ENCODE measurements around the gene RUNX3. TPM values are rescaled to one million over a fixed set of nuclear protein-coding genes. Genes with fewer than 3 reads are reported as not detected.

RUNX3 gene
- total RNA-seq, 2 experiments from 2014 or later: 12.2 to 39.5 TPM

DNA sequence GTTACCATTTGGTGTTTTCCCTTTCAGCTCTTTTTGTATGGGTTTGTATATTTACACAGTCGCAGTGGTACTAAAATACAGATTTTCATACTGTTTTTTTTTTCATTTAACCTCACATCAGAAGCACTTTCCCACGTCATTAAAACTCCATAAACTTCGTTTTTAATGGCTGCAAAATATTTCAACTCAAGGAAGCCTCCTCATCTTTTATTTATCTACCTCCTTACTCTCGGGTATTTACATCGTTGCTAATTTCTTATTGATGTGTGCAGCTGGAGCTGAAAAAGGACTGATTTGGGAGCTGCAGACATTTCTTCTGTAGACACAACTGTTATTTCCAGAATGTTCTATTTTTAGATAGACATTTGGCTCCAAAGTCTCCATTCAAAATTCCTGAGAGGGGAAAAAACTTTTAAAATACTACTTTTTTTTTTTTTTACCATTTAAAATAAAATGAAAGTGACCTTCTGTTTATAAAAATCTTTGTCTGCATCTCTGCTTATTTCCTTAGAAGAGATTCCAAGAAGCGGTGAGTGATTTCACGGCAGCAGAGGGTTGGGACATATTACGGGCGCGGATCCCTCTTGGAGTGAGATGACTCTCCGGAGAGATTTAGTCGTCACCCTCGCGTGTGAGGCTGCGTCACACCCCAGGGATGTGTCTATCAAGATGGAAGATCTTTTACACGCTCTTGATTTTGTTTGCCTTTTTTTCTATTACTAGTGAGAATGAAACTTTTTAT, 10.1 kb downstream of the RUNX3 start:
- Histone ChIP-seq H3K4me1 (ENCODE audit: insufficient read depth, low read length, poor library complexity, severe bottlenecking) (peaks cover 33% of the 10 kb centered on the region), H3K79me2 (ENCODE audit: insufficient read depth, low read depth, low read length) (no peaks in the 10 kb centered on the region; the same call in 1 of the 2 replicates), H3K9me2 (ENCODE audit: insufficient read depth, low read length) (no peaks in the 10 kb centered on the region), H3K27ac (ENCODE audit: low read depth, low read length, poor library complexity, severe bottlenecking) (no peak overlapping the region), H3K4me3 (ENCODE audit: low read depth, low read length, poor library complexity, severe bottlenecking) (no peak overlapping the region), H4K20me1 (ENCODE audit: insufficient read depth, low read length) (no peaks in the 10 kb centered on the region; the same call in 1 of the 2 replicates), H2AFZ (ENCODE audit: low read length) (no peak overlapping the region), H3K4me2 (ENCODE audit: low read length) (no peak overlapping the region), H3K9me3 (ENCODE audit: low read length) (no peaks in the 10 kb centered on the region), H3K36me3 (ENCODE audit: insufficient read depth, low read length) (peaks cover 84% of the 10 kb centered on the region)
- TF ChIP-seq, protein P1, sequence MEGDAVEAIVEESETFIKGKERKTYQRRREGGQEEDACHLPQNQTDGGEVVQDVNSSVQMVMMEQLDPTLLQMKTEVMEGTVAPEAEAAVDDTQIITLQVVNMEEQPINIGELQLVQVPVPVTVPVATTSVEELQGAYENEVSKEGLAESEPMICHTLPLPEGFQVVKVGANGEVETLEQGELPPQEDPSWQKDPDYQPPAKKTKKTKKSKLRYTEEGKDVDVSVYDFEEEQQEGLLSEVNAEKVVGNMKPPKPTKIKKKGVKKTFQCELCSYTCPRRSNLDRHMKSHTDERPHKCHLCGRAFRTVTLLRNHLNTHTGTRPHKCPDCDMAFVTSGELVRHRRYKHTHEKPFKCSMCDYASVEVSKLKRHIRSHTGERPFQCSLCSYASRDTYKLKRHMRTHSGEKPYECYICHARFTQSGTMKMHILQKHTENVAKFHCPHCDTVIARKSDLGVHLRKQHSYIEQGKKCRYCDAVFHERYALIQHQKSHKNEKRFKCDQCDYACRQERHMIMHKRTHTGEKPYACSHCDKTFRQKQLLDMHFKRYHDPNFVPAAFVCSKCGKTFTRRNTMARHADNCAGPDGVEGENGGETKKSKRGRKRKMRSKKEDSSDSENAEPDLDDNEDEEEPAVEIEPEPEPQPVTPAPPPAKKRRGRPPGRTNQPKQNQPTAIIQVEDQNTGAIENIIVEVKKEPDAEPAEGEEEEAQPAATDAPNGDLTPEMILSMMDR (conservative IDR thresholded peaks at IDR 0.05; ENCODE audit: low read length): no peak
- no peak for TF ChIP-seq EZH2phosphoT487 (IDR thresholded peaks at IDR 0.05; ENCODE audit: borderline replicate concordance, low read depth, low read length)
- ChIA-PET POLR2A (interaction anchor here (0.7 to 0.9 kb wide), 2 partner anchors 32 to 38 kb away, joined by 3 to 4 read pairs; no protein-coding TSS in a partner anchor), CTCF (ENCODE audit: unreplicated experiment) (no interaction called here)
- BruUV-seq (replicated peaks): no TSS peak
- DNase-seq (ENCODE audit: low spot score): no peak
- intact Hi-C loops (cut with micrococcal nuclease; ENCODE audit: unreplicated experiment): no loop called here

DNA sequence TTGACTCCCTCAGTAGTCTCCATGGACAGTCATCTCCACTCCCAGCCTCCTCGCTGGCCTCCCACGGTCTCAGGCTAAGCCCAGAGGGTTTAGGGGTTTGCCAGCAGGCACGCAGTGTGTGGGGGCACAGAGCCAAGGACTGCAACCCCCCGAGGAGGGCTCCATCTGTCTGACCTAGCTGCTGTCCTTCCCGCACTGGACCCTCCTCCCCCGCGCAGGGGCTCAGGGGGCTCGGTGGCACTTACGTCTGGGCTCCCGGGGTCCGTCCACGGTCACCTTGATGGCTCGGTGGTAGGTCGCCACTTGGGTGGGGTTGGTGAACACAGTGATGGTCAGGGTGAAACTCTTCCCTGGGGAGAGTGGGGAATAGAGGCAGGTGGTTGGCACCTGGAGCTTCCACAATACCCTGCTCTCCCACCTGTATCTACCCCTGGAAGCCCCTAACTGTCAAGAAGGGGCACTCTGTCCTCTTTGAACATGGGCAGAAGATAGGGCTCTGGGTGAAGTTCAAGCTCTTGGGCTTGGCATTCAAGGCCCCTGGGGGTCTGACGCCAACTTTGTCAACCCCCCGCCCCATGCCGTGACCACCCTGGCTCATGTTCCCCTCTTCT, 11.0 kb downstream of the RUNX3 start:
- intact Hi-C loops (cut with micrococcal nuclease; ENCODE audit: unreplicated experiment): no loop called here
- BruUV-seq (replicated peaks): no TSS peak
- POLR2A ChIA-PET: interaction anchor here (0.9 kb wide), 1 partner anchor 37 kb away, joined by 3 read pairs; no protein-coding TSS in a partner anchor
- Histone ChIP-seq H2AFZ (ENCODE audit: low read length) (no peak overlapping the region), H3K9me2 (ENCODE audit: insufficient read depth, low read length) (no peaks in the 10 kb centered on the region), H3K4me1 (ENCODE audit: insufficient read depth, low read length, poor library complexity, severe bottlenecking) (peaks cover 24% of the 10 kb centered on the region), H3K4me3 (ENCODE audit: low read depth, low read length, poor library complexity, severe bottlenecking) (no peak overlapping the region), H3K4me2 (ENCODE audit: low read length) (no peak overlapping the region), H3K27ac (ENCODE audit: low read depth, low read length, poor library complexity, severe bottlenecking) (no peak overlapping the region), H4K20me1 (ENCODE audit: insufficient read depth, low read length) (no peaks in the 10 kb centered on the region; the same call in 1 of the 2 replicates), H3K79me2 (ENCODE audit: insufficient read depth, low read depth, low read length) (no peaks in the 10 kb centered on the region), H3K9me3 (ENCODE audit: low read length) (no peaks in the 10 kb centered on the region), H3K36me3 (ENCODE audit: insufficient read depth, low read length) (peaks cover 80% of the 10 kb centered on the region)
- TF ChIP-seq, protein P1 (conservative IDR thresholded peaks at IDR 0.05; ENCODE audit: low read length): no peak
- TF ChIP-seq EZH2phosphoT487 (IDR thresholded peaks at IDR 0.05; ENCODE audit: borderline replicate concordance, low read depth, low read length): no peak
- CTCF ChIA-PET (ENCODE audit: unreplicated experiment): no interaction called here
- no peak for DNase-seq (ENCODE audit: low spot score)

DNA sequence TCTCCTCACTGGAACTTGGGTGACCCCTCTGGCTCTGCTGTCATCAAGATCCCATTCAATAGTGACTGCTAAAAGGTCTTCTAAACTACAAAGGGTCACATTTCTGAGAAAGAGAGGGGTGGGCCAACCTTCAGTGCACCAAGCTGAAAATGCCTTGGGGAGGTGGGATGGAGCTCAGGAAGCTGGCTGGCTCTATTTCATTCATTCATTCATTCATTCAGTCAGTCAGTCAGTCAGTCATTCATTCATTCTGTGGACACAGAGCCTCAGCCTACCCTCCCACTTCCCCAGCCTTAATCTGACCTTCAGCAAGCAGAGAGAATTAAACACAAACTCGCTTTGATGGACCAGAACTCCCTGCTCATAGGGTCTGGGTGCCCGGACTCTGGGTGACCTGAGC, 11.7 kb downstream of the RUNX3 start:
- TF ChIP-seq EZH2phosphoT487 (IDR thresholded peaks at IDR 0.05; ENCODE audit: borderline replicate concordance, low read depth, low read length): no peak
- TF ChIP-seq, protein P1 (conservative IDR thresholded peaks at IDR 0.05; ENCODE audit: low read length): no peak
- DNase-seq (ENCODE audit: low spot score): no peak
- Histone ChIP-seq H2AFZ (ENCODE audit: low read length) (no peak overlapping the region), H3K36me3 (ENCODE audit: insufficient read depth, low read length) (peaks cover 80% of the 10 kb centered on the region), H3K4me1 (ENCODE audit: insufficient read depth, low read length, poor library complexity, severe bottlenecking) (peaks cover 17% of the 10 kb centered on the region), H3K4me3 (ENCODE audit: low read depth, low read length, poor library complexity, severe bottlenecking) (no peak overlapping the region), H4K20me1 (ENCODE audit: insufficient read depth, low read length) (no peaks in the 10 kb centered on the region), H3K79me2 (ENCODE audit: insufficient read depth, low read depth, low read length) (no peaks in the 10 kb centered on the region), H3K27ac (ENCODE audit: low read depth, low read length, poor library complexity, severe bottlenecking) (no peak overlapping the region), H3K4me2 (ENCODE audit: low read length) (no peak overlapping the region), H3K9me3 (ENCODE audit: low read length) (no peaks in the 10 kb centered on the region), H3K9me2 (ENCODE audit: insufficient read depth, low read length) (no peaks in the 10 kb centered on the region)
- BruUV-seq (replicated peaks): no TSS peak
- ChIA-PET POLR2A (no interaction called here), CTCF (ENCODE audit: unreplicated experiment) (no interaction called here)
- intact Hi-C loops (cut with micrococcal nuclease; ENCODE audit: unreplicated experiment): no loop called here
